Effector memory CD8-positive, alpha-beta T cell (primary cell): ENCODE results near the gene PLEKHA6.

ENCODE experiments used
- ATAC-seq: fragments of 150-1000 bp; cut with Tn5 transposase; replicated peaks from 2 replicates; pipeline ENCODE4 v1.10.0; 2021; ENCODE audit warnings: mild to moderate bottlenecking, moderate library complexity
- DNase-seq, 3 experiments: peaks; one replicate each; pipeline ENCODE4 v3.0.0; 2021
- H3K27ac Mint-ChIP-seq, 2 donors: one replicate each; pipeline ENCODE4 v1.8.0; 2022; ENCODE audit warnings: mild to moderate bottlenecking in 2 of 2, mixed read lengths in 2 of 2, moderate library complexity in 2 of 2
- H3K27me3 Mint-ChIP-seq, 2 donors: one replicate each; pipeline ENCODE4 v1.8.0; 2022; ENCODE audit warnings: mixed read lengths in 2 of 2
- H3K36me3 Mint-ChIP-seq: one replicate; pipeline ENCODE4 v1.8.0; 2022; ENCODE audit warnings: mild to moderate bottlenecking, moderate library complexity, mixed read lengths; ENCODE audit not compliant: insufficient read depth
- H3K4me1 Mint-ChIP-seq, 2 donors: one replicate each; pipeline ENCODE4 v1.8.0; 2022; ENCODE audit warnings: low read depth in 2 of 2, mixed read lengths in 2 of 2
- H3K4me3 Mint-ChIP-seq, 2 donors: one replicate each; pipeline ENCODE4 v1.8.0; 2022; ENCODE audit warnings: mild to moderate bottlenecking in 2 of 2, mixed read lengths in 2 of 2, moderate library complexity in 2 of 2
- H3K9me3 Mint-ChIP-seq, 2 donors: one replicate each; pipeline ENCODE4 v1.8.0; 2022; ENCODE audit warnings: mixed read lengths in 2 of 2

Gene PLEKHA6

DNA sequence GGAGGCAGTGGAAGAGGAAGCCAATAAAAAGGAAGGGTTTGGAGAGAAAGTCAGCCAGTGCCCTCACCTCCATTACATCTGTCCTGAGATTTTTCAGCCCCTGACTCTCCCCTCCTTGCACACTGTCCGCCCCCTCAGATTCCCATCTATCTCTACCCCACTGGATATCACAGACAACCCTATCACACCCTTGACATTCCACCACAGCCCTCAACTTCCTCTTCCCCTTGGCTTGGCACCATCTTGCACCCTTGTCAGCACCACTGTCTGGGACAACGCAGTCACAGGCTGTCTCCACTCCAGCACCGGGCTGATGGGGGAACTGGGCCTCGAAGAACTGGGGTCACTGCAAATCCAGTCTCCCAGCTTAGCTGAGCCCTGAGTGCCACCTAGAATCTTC is 14.2 kb upstream of the PLEKHA6 start:
- H3K36me3 Mint-ChIP-seq: no peaks in the 10 kb centered on the region
- no peak overlapping the region for H3K27ac Mint-ChIP-seq
- no peak overlapping the region for H3K4me3 Mint-ChIP-seq
- H3K4me1 Mint-ChIP-seq: peaks cover 7 to 12% of the 10 kb centered on the region in 2 donors
- no peak for ATAC-seq
- no peaks in the 10 kb centered on the region for H3K9me3 Mint-ChIP-seq
- peaks cover 7 to 17% of the 10 kb centered on the region in 2 donors for H3K27me3 Mint-ChIP-seq
- no peak for DNase-seq

DNA sequence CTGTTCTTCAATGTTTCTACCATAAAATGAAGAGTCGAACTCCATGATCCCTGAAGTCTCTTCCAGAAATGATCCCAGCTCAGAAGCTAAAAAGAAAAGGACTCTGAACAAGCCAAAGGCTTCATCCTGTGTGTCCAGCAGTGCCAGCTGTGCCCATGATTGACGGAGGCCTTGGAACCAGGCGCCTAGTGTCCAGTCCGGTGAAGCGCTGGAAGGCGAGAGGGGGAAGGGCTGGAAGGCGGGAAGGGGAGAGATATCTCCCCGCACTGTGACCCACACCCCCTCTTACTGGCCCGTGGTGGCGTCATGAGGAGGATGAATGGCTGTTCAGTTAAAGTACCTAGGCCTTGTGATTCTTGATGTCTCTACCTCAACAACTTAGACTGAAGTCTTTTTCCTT is 10.4 kb upstream of the PLEKHA6 start:
- Mint-ChIP-seq H3K9me3 (no peaks in the 10 kb centered on the region), H3K4me1 (peaks cover 0 to 6% of the 10 kb centered on the region in 2 donors), H3K36me3 (no peaks in the 10 kb centered on the region), H3K27me3 (peaks cover 6 to 11% of the 10 kb centered on the region in 2 donors), H3K27ac (no peak overlapping the region), H3K4me3 (no peak overlapping the region)
- no peak for DNase-seq
- ATAC-seq: no peak

DNA sequence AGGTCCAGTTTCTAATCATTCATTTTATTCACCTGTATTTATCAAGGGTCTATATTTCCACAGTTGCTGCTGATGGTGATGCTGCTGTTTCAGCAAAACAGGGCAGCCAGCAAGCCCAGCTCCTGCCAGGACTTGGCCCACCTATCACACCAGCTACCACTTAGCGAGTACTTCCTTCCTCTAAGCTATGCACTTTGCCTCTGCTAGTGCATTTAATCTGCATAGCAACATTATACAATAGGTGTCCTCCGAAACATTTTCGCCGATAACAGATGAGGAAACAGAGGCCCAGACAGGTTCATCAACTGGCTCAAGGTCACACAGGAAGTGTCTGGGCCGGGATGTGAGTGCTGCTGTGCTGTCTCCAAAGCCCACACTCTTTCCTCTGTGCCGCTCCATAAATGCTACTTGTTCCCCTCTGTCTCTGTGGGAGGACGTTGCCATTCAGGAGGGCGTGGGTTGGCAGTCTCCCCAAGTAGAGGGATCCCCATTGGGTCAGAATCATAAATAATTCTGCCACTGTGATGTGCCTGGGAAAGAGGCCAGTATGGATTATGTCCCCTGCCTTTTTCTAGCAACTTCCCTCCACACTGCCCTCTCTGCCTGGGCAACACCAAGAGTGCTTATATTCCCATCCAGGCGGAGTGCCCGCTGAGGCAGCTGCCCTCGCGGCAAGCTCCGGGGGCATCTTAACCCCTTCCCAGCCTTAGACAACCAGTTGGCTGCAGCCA is 9.4 kb upstream of the PLEKHA6 start:
- Mint-ChIP-seq H3K4me1 (peaks cover 0 to 7% of the 10 kb centered on the region in 2 donors), H3K9me3 (no peaks in the 10 kb centered on the region), H3K36me3 (no peaks in the 10 kb centered on the region), H3K27me3 (peaks cover 6 to 11% of the 10 kb centered on the region in 2 donors), H3K27ac (no peak overlapping the region), H3K4me3 (no peak overlapping the region)
- no peak for DNase-seq
- ATAC-seq: peak; percentile 43

DNA sequence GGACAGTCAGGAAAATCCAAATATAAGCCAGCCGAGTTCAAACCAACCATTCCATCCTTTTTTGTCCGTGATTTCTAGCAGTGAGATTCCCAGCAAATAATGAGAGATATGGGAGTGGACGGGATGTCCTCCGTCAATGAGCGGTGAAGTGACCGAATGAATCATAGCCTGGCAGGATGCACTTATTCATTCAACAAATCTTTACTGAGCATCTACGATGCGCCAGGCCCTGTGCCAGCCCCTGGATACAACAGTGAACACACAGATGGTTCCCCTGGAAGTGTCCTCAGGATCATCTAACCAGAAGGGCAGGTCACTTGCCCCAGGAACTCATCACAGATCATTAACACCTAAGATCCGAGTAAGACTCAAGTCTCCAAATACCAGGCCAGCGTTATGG is 8.2 kb upstream of the PLEKHA6 start:
- H3K27ac Mint-ChIP-seq: peak overlapping the region in 1 of 2 donors; percentile 10
- H3K4me3 Mint-ChIP-seq: no peak overlapping the region
- H3K27me3 Mint-ChIP-seq: peaks cover 6 to 11% of the 10 kb centered on the region in 2 donors
- H3K4me1 Mint-ChIP-seq: peaks cover 6 to 16% of the 10 kb centered on the region in 2 donors
- no peaks in the 10 kb centered on the region for H3K9me3 Mint-ChIP-seq
- peaks cover 3% of the 10 kb centered on the region for H3K36me3 Mint-ChIP-seq
- DNase-seq: no peak
- no peak for ATAC-seq

DNA sequence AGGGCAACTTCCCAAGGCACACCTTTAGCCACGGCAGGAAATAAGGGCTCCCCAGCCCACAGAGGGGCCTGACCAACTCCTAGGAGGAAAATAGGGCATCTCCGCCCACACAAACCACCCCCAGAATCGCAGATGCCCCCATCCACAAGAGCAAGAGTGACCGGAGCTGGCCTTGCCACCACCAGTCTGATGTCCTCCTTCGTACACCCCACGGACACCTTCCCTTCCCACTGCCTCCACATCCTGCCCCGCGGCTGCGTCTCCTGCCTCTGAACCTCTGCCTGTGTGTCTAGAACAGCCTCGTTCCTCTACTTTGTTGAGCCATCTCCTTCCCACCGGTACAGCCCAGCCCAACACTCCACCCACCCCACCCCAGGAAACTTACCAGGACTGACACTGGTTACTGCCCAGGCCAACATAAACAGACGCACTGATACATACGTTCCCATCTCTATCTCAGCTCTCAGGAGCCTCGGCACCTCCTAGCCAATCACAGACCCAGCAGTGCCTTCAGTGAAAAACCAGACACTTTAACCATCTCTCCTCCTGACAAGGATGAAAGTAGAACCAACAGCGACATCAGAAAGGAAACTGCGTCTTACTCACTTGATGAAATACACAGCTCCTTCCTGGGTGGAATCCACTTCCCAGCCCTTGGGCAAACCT is 7.6 kb upstream of the PLEKHA6 start:
- H3K4me3 Mint-ChIP-seq: no peak overlapping the region
- no peak for DNase-seq
- H3K36me3 Mint-ChIP-seq: peaks cover 3% of the 10 kb centered on the region
- no peaks in the 10 kb centered on the region for H3K9me3 Mint-ChIP-seq
- peaks cover 6 to 16% of the 10 kb centered on the region in 2 donors for H3K4me1 Mint-ChIP-seq
- peaks cover 6 to 11% of the 10 kb centered on the region in 2 donors for H3K27me3 Mint-ChIP-seq
- H3K27ac Mint-ChIP-seq: peak overlapping the region; percentile 10 to 13
- no peak for ATAC-seq

DNA sequence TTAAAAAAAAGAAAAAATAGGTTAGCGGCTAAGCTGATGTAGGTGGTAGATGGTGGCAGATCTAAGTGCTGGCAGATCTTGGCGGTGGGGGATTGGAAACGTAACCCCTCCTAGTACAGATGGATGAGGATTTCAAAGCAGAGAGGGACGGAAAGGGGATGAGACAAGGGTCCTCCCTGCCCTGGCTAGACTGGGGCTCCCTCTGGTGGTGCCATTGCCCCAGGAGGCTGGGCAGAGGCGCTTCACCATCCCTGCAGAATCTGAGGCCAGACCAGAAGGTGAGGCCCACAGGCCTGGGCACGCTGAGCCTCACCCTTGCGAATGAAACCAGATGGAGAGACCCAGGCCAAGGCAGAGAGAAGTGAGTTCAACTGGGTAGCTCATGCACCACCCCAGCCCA is 7.0 kb upstream of the PLEKHA6 start:
- no peak for DNase-seq
- peaks cover 6 to 16% of the 10 kb centered on the region in 2 donors for H3K4me1 Mint-ChIP-seq
- no peaks in the 10 kb centered on the region for H3K9me3 Mint-ChIP-seq
- peaks cover 6 to 11% of the 10 kb centered on the region in 2 donors for H3K27me3 Mint-ChIP-seq
- peak overlapping the region in 1 of 2 donors; percentile 13 for H3K27ac Mint-ChIP-seq
- ATAC-seq: no peak
- peaks cover 3% of the 10 kb centered on the region for H3K36me3 Mint-ChIP-seq
- no peak overlapping the region for H3K4me3 Mint-ChIP-seq

DNA sequence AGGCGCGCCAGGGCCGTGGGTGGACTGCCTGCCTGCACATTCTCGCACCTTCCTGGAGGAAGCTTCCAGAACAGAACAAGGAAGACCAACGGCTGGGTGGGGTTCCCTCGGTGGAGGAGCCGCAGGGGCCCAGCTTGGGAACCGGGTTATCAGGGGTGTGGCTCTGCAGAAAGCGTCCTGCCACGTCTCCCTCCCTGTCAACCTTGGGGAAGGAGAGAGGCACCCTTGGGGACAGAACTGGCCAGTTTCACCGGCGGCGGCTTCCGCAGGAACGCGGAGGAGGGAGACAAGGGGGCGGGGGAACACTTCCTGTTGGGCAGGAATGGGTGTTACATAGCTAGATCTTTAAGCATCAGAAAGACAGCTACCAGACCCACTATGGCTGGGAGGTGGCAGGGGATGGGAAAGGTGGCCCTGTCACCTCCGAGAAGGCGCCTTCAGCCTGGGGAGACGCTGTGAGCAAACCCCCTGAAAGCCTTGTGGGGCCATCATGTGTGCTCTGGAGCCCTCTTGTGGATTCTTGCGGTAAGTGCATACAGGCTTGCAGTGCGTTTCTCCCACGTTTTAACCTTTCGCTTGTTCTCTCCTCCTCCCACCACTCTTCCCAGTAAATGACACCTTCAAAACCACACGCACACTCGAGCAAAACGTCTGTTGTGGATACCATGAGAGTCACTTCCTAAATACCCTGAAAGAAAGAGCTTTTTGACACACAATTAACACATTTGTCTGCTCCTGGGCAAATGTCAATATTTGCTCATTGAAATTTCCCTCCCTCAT is 3.8 kb upstream of the PLEKHA6 start:
- peak; percentile 93 for ATAC-seq
- H3K9me3 Mint-ChIP-seq: no peaks in the 10 kb centered on the region
- H3K27me3 Mint-ChIP-seq: peaks cover 6 to 21% of the 10 kb centered on the region in 2 donors
- H3K4me3 Mint-ChIP-seq: peak overlapping the region; percentile 64 to 87
- H3K27ac Mint-ChIP-seq: peak overlapping the region; percentile 50 to 86
- DNase-seq: peak; percentile 63 to 70 (median 69)
- H3K4me1 Mint-ChIP-seq: peaks cover 6 to 10% of the 10 kb centered on the region in 2 donors
- H3K36me3 Mint-ChIP-seq: peaks cover 3% of the 10 kb centered on the region

DNA sequence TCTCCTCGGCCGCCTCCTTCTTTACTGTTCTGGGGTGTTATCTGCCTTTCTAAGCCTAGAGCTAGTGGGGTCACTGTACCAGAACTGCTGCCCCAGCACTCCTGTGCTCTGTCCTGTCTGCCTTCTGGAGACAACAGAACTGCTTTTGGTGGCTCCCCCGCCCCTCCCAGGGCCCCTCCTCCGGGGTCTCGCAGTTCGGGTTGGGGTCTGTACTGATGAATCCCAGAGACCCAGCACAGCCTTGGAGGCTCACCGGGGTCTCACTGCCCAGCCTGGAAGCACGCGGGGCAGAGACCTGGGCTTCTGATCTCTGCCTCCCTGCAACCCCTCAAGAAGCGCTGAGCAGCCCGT is 3.2 kb upstream of the PLEKHA6 start:
- Mint-ChIP-seq H3K27ac (peak overlapping the region; percentile 50 to 86), H3K4me1 (peaks cover 6 to 10% of the 10 kb centered on the region in 2 donors), H3K27me3 (peaks cover 6 to 23% of the 10 kb centered on the region in 2 donors), H3K4me3 (peak overlapping the region; percentile 64 to 87), H3K36me3 (peaks cover 3% of the 10 kb centered on the region), H3K9me3 (no peaks in the 10 kb centered on the region)
- no peak for DNase-seq
- ATAC-seq: no peak

DNA sequence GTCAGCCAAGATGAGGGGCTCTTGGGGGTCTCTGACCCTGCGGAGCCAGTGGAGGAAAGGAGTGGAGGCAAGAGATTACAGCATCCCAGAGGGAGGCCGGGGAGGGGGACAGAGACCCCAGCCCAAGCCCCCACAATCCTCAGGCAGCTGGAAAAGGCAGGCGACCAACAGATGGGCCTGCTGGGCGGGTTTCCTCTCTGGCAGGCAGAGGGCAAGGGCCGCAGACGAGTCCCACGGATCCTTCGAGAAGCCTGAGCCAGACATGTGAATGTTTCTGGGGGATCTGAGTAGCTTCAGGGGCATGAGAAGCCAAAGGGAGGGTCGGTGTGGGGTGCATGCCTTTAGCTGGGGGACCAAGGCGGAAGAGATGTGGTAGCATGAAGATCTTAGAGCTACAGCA is 2.1 kb upstream of the PLEKHA6 start:
- no peak for DNase-seq
- Mint-ChIP-seq H3K27ac (no peak overlapping the region), H3K4me1 (peaks cover 6 to 13% of the 10 kb centered on the region in 2 donors), H3K36me3 (peaks cover 3% of the 10 kb centered on the region), H3K4me3 (peak overlapping the region in 1 of 2 donors; percentile 28), H3K27me3 (peaks cover 6 to 22% of the 10 kb centered on the region in 2 donors), H3K9me3 (no peaks in the 10 kb centered on the region)
- ATAC-seq: no peak

DNA sequence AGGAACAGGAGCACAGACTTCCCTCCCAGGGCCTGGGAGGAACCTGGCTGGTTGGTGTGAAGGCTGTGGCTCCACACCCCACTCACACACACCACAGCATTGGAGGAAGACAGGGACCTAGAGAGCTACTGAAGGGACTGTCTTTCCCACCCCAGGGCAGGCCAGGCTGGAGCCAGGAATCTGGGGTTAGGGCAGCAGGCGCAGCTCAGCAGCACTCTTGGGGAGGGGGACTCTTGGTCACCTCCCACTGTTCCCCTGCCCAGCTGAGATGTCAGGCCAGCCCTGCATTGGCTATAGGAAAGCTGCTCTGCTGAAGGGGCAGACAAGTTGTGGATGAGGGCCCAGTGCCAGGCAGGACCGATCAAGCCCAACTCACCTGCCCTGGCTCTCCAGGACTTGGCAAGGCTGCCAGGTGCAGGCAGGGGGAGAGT is 1.6 kb upstream of the PLEKHA6 start:
- H3K27me3 Mint-ChIP-seq: peaks cover 5 to 22% of the 10 kb centered on the region in 2 donors
- DNase-seq: no peak
- H3K36me3 Mint-ChIP-seq: peaks cover 3% of the 10 kb centered on the region
- no peak for ATAC-seq
- H3K4me3 Mint-ChIP-seq: peak overlapping the region in 1 of 2 donors; percentile 28
- H3K27ac Mint-ChIP-seq: no peak overlapping the region
- H3K4me1 Mint-ChIP-seq: peaks cover 6 to 13% of the 10 kb centered on the region in 2 donors
- no peaks in the 10 kb centered on the region for H3K9me3 Mint-ChIP-seq

DNA sequence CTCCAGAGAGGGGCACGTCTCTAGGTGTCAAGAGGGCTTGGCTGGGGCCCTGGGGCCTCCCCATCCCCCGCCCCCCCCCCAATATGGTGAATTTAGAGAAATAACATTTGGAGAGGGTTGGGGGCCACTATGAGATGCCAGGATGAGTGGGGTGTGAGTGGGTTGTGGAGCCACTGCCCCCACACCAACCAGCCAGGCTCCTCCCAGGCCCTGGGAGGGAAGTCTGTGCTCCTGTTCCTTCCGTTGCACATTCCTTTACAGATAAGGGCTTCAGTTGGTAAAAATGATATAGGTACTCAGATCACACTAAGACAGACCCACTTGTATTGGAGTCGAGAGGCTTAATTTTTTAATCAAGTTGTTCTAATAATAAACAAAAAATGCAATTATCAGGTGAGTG is 585 bp upstream of the PLEKHA6 start:
- Mint-ChIP-seq H3K4me1 (peaks cover 6 to 13% of the 10 kb centered on the region in 2 donors), H3K36me3 (peaks cover 3% of the 10 kb centered on the region), H3K9me3 (no peaks in the 10 kb centered on the region), H3K27me3 (peaks cover 0 to 22% of the 10 kb centered on the region in 2 donors), H3K4me3 (no peak overlapping the region), H3K27ac (no peak overlapping the region)
- DNase-seq (no peak), ATAC-seq (no peak)

DNA sequence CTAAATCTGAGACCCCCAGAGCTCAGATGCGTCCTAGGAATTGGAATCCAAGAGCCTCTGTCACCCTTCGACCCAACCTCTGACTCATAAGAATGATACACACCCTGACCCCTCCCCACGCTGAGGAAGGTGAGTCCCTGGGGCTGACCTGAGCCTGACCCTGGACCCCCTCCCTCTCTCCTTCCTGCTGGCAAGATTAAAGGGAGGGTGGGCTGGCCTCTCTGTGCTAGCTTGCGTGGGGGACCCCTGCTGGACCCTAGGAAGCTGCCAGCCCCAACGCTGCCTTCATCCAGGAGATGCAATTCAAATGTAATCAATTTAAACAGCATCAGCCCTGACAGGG is 627 bp downstream of the PLEKHA6 start:
- H3K4me3 Mint-ChIP-seq: no peak overlapping the region

DNA sequence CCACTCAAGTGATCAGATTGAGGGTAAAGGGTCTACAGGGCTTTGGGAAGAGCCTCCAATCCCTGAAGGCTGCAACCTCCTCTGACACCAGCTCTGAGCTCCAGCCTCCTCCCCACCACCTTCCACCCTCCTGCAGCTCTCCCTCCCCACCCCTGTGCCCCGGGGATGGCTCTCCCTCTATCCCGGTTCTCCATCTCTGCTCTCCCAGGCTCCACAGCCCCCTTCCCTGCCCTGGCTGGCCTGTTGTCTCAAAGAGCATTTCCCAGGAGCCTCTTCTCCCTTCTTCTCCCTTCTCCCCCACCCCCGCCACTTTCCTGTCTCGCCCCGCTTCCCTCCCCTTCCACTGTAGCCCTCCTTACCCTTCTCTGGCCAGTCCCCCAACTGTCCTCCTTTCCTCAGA is 1.1 kb downstream of the PLEKHA6 start:
- H3K4me3 Mint-ChIP-seq: no peak overlapping the region
- H3K27me3 Mint-ChIP-seq: peaks cover 0 to 31% of the 10 kb centered on the region in 2 donors
- peaks cover under 1 to 7% of the 10 kb centered on the region in 2 donors for H3K4me1 Mint-ChIP-seq
- H3K27ac Mint-ChIP-seq: no peak overlapping the region
- ATAC-seq: no peak
- peaks cover 3% of the 10 kb centered on the region for H3K36me3 Mint-ChIP-seq
- DNase-seq: no peak
- H3K9me3 Mint-ChIP-seq: no peaks in the 10 kb centered on the region

More for the DNA sequence above, 627 bp downstream of the PLEKHA6 start:
- no peaks in the 10 kb centered on the region for H3K9me3 Mint-ChIP-seq
- H3K27ac Mint-ChIP-seq: no peak overlapping the region
- peaks cover 6 to 12% of the 10 kb centered on the region in 2 donors for H3K4me1 Mint-ChIP-seq
- H3K27me3 Mint-ChIP-seq: peaks cover 0 to 31% of the 10 kb centered on the region in 2 donors
- DNase-seq (no peak), ATAC-seq (no peak)
- H3K36me3 Mint-ChIP-seq: peaks cover 3% of the 10 kb centered on the region
